Esophagus squamous epithelium (tissue), 5 donors: ENCODE data around the gene SOCS1. TPM values are rescaled to one million over a fixed set of nuclear protein-coding genes. Genes with fewer than 3 reads are reported as not detected.

Experiments used
- DNase-seq: peaks from one replicate; lab custom pipeline; 2025; lab: John Stamatoyannopoulos, UW
- H3K27ac ChIP-seq, 4 donors: fragments of 200-600 bp; sonication (generic); one replicate each; pipeline ENCODE4 v1.5.1; 2016 to 2019; ENCODE audit warnings: mild to moderate bottlenecking in 1 of 4
- H3K27me3 ChIP-seq, 4 donors: fragments of 200-600 bp; sonication (generic); 1 replicate in 3 of 4; 2 replicates in 1 of 4; pipeline versions ENCODE4 v1.5.1 to v1.6.0; 2017 to 2021; ENCODE audit warnings: antibody characterized with exemption in 1 of 4
- H3K36me3 ChIP-seq, 3 donors: fragments of 200-600 bp; sonication (generic); one replicate each; pipeline ENCODE4 v1.5.1; 2016 to 2019
- H3K4me1 ChIP-seq, 3 donors: fragments of 200-600 bp; sonication (generic); one replicate each; pipeline ENCODE4 v1.5.1; 2017 to 2019
- H3K4me3 ChIP-seq, 4 donors: fragments of 200-600 bp; sonication (generic); 1 replicate in 3 of 4; 2 replicates in 1 of 4; pipeline ENCODE4 v1.5.1; 2016 to 2019; ENCODE audit warnings: mild to moderate bottlenecking in 2 of 4, moderate library complexity in 1 of 4
- H3K9me3 ChIP-seq, 3 donors: fragments of 200-600 bp; sonication (generic); one replicate each; pipeline ENCODE4 v1.5.1; 2016 to 2019
- POLR2A ChIP-seq, 4 donors: fragments of 450-650 bp; IDR thresholded peaks; one replicate each; pipeline ENCODE4 v1.6.1; 2017; ENCODE audit warnings: antibody characterized with exemption in 4 of 4, mild to moderate bottlenecking in 4 of 4, moderate library complexity in 3 of 4
- WGBS, 2 donors: methylation state at CpG; one replicate each; pipeline ENCODE4 v1.1.5; 2018; 5-methylcytosine and 5-hydroxymethylcytosine counted together
- intact Hi-C: fragments of 100-400 bp; cut with DNase I; formaldehyde crosslinking; loops from one replicate; pipeline ENCODE4 v1.15.0; 2022
- small RNA-seq, 4 donors: library from RNA; depleted of rRNA; stranded (forward); fragments of <200 nt; gene quantifications; one replicate each; pipeline ENCODE3, GENCODE V24; 2016
- total RNA-seq, 4 donors: library from RNA; depleted of rRNA; stranded (reverse); fragments of >200 nt; gene quantifications; one replicate each; pipeline ENCODE4 v1.1.0, GENCODE V29; 2016
- TF ChIP-seq, protein P1 (sequence below), 6 experiments: fragments of 450-650 bp in 4 of 6; fragments of 200-600 bp in 2 of 6; sonication (generic) in 2 of 6; IDR thresholded peaks; one replicate each; pipeline ENCODE4 v1.5.1; 2016 to 2019; ENCODE audit warnings: antibody characterized with exemption in 6 of 6, mild to moderate bottlenecking in 4 of 6, moderate library complexity in 4 of 6
- donor health status: DM: yes; HTN: yes; CAD: no.

SOCS1 gene
- total RNA-seq, 4 donors from 2014 or later, result 0.42 to 9.3 (median 3.7) TPM

DNA sequence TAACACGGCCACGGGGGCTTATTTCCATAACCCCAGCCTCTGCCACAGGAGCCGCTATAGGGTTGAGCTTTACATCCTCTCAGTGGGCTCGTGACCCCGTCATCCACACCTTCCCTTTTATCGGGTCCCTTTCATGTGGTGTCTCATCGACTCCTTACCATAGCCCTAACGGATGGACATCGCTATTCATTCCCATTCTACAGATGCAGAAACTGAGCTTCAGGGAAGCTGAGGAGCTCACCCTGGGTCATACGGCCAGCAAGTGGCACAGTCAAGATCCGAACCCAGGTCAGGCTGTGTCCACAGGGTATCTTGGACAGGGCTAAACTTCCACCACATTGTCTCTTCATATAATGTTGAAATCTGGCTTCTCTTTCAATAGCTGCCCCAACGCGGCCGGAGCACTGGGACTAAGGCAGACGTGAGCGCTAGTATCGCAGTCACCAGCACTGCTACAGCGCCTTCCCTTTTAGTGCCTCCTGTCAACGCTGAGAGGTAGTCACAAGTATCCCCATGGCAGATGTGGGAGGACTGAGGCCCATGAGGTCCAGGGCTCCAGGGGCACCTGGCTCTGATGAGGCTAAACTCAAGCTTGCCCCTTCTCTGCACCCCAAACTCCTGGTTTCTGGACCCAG is 50.8 kb downstream of the SOCS1 start:
- Histone ChIP-seq H3K9me3 (peaks cover 0 to 5% (median 4%) of the 10 kb centered on the region in 3 donors), H3K27ac (no peak overlapping the region), H3K27me3 (peaks cover 0 to 76% (median 0%) of the 10 kb centered on the region in 4 donors), H3K36me3 (no peaks in the 10 kb centered on the region), H3K4me3 (no peak overlapping the region), H3K4me1 (peaks cover 5 to 39% (median 25%) of the 10 kb centered on the region in 3 donors)
- TF ChIP-seq POLR2A (IDR thresholded peaks at IDR 0.05), result no peak
- TF ChIP-seq, protein P1, sequence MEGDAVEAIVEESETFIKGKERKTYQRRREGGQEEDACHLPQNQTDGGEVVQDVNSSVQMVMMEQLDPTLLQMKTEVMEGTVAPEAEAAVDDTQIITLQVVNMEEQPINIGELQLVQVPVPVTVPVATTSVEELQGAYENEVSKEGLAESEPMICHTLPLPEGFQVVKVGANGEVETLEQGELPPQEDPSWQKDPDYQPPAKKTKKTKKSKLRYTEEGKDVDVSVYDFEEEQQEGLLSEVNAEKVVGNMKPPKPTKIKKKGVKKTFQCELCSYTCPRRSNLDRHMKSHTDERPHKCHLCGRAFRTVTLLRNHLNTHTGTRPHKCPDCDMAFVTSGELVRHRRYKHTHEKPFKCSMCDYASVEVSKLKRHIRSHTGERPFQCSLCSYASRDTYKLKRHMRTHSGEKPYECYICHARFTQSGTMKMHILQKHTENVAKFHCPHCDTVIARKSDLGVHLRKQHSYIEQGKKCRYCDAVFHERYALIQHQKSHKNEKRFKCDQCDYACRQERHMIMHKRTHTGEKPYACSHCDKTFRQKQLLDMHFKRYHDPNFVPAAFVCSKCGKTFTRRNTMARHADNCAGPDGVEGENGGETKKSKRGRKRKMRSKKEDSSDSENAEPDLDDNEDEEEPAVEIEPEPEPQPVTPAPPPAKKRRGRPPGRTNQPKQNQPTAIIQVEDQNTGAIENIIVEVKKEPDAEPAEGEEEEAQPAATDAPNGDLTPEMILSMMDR (IDR thresholded peaks at IDR 0.05), result no peak
- 88 to 90% methylated on average over 16 to 17 of the region's 19 CpGs for WGBS, 2 donors
- DNase-seq, result no peak
- intact Hi-C loops, result no loop called here

DNA sequence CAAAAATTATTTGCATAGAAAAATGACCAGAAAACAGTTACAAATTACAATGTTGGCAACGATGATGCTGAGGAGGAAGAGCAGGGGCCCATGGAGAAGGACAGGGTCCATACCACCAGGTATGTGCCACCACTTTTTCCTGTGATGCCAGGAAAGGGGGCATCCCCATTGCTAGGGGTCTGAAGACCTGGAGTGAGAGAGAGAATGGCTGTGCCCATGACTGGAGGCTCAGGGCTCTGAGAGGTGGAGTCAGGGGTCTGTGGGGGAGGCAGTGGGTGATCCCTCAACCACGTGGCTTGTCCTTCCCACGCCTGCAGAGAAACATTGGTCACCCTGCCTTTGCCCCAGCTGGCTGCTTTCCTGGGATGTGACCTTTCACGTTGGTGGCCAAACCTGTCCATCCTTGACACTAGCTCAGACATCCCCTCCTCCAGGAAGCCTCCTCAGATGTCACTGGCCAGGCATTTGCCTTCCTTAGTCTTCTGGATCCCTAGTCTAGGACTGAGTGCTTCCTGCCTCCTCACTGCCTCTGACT is 51.4 kb downstream of the SOCS1 start:
- no peak overlapping the region for H3K4me3 ChIP-seq
- intact Hi-C loops, result no loop called here

More for the DNA sequence above, 51.4 kb downstream of the SOCS1 start:
- DNase-seq, result no peak
- peaks cover 5 to 38% (median 25%) of the 10 kb centered on the region in 3 donors for H3K4me1 ChIP-seq
- 48 to 56% methylated on average over 4 of the region's 4 CpGs for WGBS, 2 donors
- TF ChIP-seq, protein P1 (IDR thresholded peaks at IDR 0.05), result no peak
- TF ChIP-seq POLR2A (IDR thresholded peaks at IDR 0.05), result no peak
- peaks cover 0 to 75% (median 0%) of the 10 kb centered on the region in 4 donors for H3K27me3 ChIP-seq
- no peaks in the 10 kb centered on the region for H3K36me3 ChIP-seq
- H3K9me3 ChIP-seq, result peaks cover 0 to 5% (median 4%) of the 10 kb centered on the region in 3 donors
- no peak overlapping the region for H3K27ac ChIP-seq

Small RNA genes lying within 50 kb of the gene (small RNA-seq; reads per million reads assigned to genes)
- 0 reads per million in 4 donors for gene RF00554

Other genes starting within 250 kb of the SOCS1 start
- gene TNP2, start 13.1 kb upstream of the SOCS1 start, total RNA-seq, result not detected
- not detected for gene PRM3, start 17.4 kb upstream of the SOCS1 start, total RNA-seq
- not detected for gene PRM2, start 20.3 kb upstream of the SOCS1 start, total RNA-seq
- not detected for gene PRM1, start 25.1 kb upstream of the SOCS1 start, total RNA-seq
- 10 to 100 TPM in 1 of 4 donors, 1 to 10 TPM in 3; 4.6 to 12.0 (median 8.1) TPM for gene RMI2, start 89.3 kb upstream of the SOCS1 start, total RNA-seq